Common myeloid progenitor, CD34-positive (primary cell): ENCODE results near the gene CERKL. TPM values are rescaled to one million over a fixed set of nuclear protein-coding genes. Genes with fewer than 3 reads are reported as not detected.
"Not testable (repeated sequence)": the region's sequence is repeated elsewhere in the genome, so short reads cannot be mapped to it uniquely, and the experiment has no call there.

ENCODE experiments used
- CTCF ChIA-PET: fragments of 350-600 bp; sonication (Branson Sonifier 250); formaldehyde crosslinking; loops from one replicate; lab custom pipeline; 2021; ENCODE audit warnings: antibody characterized with exemption; lab: Charles Lee
- POLR2A ChIA-PET: fragments of 350-600 bp; sonication (Branson Sonifier 250); formaldehyde crosslinking; loops from one replicate; lab custom pipeline; 2021; ENCODE audit warnings: antibody characterized with exemption; lab: Charles Lee
- DNase-seq, 3 donors: peaks; one replicate each; pipeline versions ENCODE4 v3.0.0 to v3.0.0-alpha.2; 2013
- H3K27ac ChIP-seq, 2 experiments: 1 replicate in 1 of 2; 2 replicates in 1 of 2; pipeline ENCODE4 v1.7.0; 2013; ENCODE audit warnings: inconsistent platforms in 2 of 2, low read length in 2 of 2, mild to moderate bottlenecking in 2 of 2, low read depth in 1 of 2, moderate library complexity in 1 of 2; ENCODE audit not compliant: severe bottlenecking in 2 of 2, insufficient read depth in 1 of 2, poor library complexity in 1 of 2
- H3K27me3 ChIP-seq, 5 experiments: replicated peaks in 2 of 5; 1 replicate in 3 of 5; 2 replicates in 2 of 5; pipeline versions ENCODE4 v1.6.1 to v1.7.0; 2013; ENCODE audit warnings: low read length in 4 of 5, mild to moderate bottlenecking in 2 of 5, moderate library complexity in 2 of 5, inconsistent platforms in 1 of 5; ENCODE audit not compliant: insufficient read depth in 5 of 5, control insufficient read depth in 4 of 5
- H3K36me3 ChIP-seq, 4 experiments: 1 replicate in 2 of 4; 2 replicates in 2 of 4; pipeline versions ENCODE4 v1.6.1 to v1.7.0; 2013; ENCODE audit warnings: low read length in 3 of 4, control low read depth in 1 of 4, mild to moderate bottlenecking in 1 of 4; ENCODE audit not compliant: control insufficient read depth in 4 of 4, insufficient read depth in 4 of 4
- H3K4me1 ChIP-seq, 4 experiments: 1 replicate in 3 of 4; 2 replicates in 1 of 4; pipeline versions ENCODE4 v1.6.1 to v1.7.1; 2013; ENCODE audit warnings: low read length in 3 of 4, mild to moderate bottlenecking in 3 of 4, control low read depth in 1 of 4, inconsistent platforms in 1 of 4, moderate library complexity in 1 of 4; ENCODE audit not compliant: control insufficient read depth in 4 of 4, insufficient read depth in 4 of 4; ENCODE audit errors: control extremely low read depth in 1 of 4
- H3K4me3 ChIP-seq, 7 experiments: 1 replicate in 4 of 7; 2 replicates in 3 of 7; pipeline versions ENCODE4 v1.5.1 to v1.7.0; 2013; ENCODE audit warnings: mild to moderate bottlenecking in 7 of 7, low read length in 6 of 7, moderate library complexity in 6 of 7, inconsistent platforms in 2 of 7, low read depth in 2 of 7, control low read depth in 1 of 7; ENCODE audit not compliant: insufficient read depth in 4 of 7, control insufficient read depth in 1 of 7; ENCODE audit errors: extremely low read depth in 1 of 7
- H3K9me3 ChIP-seq, 5 experiments: 1 replicate in 4 of 5; 2 replicates in 1 of 5; pipeline versions ENCODE4 v1.6.1 to v1.7.1; 2013; ENCODE audit warnings: low read length in 4 of 5, mild to moderate bottlenecking in 2 of 5, inconsistent platforms in 1 of 5, low read depth in 1 of 5, moderate library complexity in 1 of 5; ENCODE audit not compliant: control insufficient read depth in 4 of 5, insufficient read depth in 2 of 5; ENCODE audit errors: control extremely low read depth in 1 of 5
- WGBS: methylation state at CpG from one replicate; pipeline ENCODE4 v1.1.5; 2013; ENCODE audit not compliant: insufficient coverage; 5-methylcytosine and 5-hydroxymethylcytosine counted together
- polyA plus RNA-seq: library from polyadenylated mRNA; unstranded; fragments of 120-200 nt; gene quantifications from one replicate; pipeline ENCODE4 v1.2.1, GENCODE V29; 2013

Gene CERKL
- 71.4 TPM for polyA plus RNA-seq

- Histone ChIP-seq H3K36me3 (no peaks in the 10 kb centered on the region), H3K4me1 (peaks cover 0 to 13% (median 10%) of the 10 kb centered on the region in 4 experiments), H3K27me3 (peaks cover 3 to 36% (median 15%) of the 10 kb centered on the region in 5 experiments), H3K27ac (no peak within 1 kb of the TSS), H3K9me3 (no peaks in the 10 kb centered on the region), H3K4me3 (peak within 1 kb of the TSS; percentile 33 to 72 (median 51))
- POLR2A ChIA-PET = no interaction called here
- WGBS = 3% methylated on average over 25 of the region's 70 CpGs
- CTCF ChIA-PET = interaction anchor here (2.2 kb wide), 1 partner anchor 13 kb away, joined by 7 read pairs; no protein-coding TSS in a partner anchor
- peak in 2 of 3 donors; percentile 52 to 61 for DNase-seq
Observed at GRCh38 chr2:181656450-181657291, at the start of gene CERKL. CERKL (minus strand) TSS chr2:181657105; CDS start chr2:181657006, 99 bp downstream.

- CTCF ChIA-PET, H3K27me3 ChIP-seq, DNase-seq, H3K27ac ChIP-seq, H3K4me3 ChIP-seq, H3K36me3 ChIP-seq, POLR2A ChIA-PET, H3K9me3 ChIP-seq, H3K4me1 ChIP-seq: not testable (repeated sequence)
- WGBS = 100% methylated on average over 1 of the region's 3 CpGs
Observed at GRCh38 chr2:181702519-181702918, 45.6 kb upstream of the CERKL start.

- WGBS = 89% methylated on average over 1 of the region's 1 CpG
- ChIA-PET POLR2A (no interaction called here), CTCF (interaction anchor here (1.8 kb wide), 1 partner anchor 17 kb away, joined by 8 read pairs; no protein-coding TSS in a partner anchor)
- Histone ChIP-seq H3K36me3 (no peaks in the 10 kb centered on the region), H3K27ac (no peak overlapping the region), H3K4me1 (peaks cover 0 to 9% (median 6%) of the 10 kb centered on the region in 4 experiments), H3K4me3 (no peak overlapping the region), H3K9me3 (peaks cover 0 to 4% (median 0%) of the 10 kb centered on the region in 5 experiments), H3K27me3 (no peaks in the 10 kb centered on the region)
- no peak for DNase-seq
Observed at GRCh38 chr2:181698223-181698622, 41.3 kb upstream of the CERKL start.

- 100% methylated on average over 1 of the region's 1 CpG for WGBS
- peak in 2 of 3 donors; percentile 49 to 59 for DNase-seq
- no peak overlapping the region for H3K27ac ChIP-seq
- peaks cover 0 to 2% (median 0%) of the 10 kb centered on the region in 5 experiments for H3K9me3 ChIP-seq
- no peaks in the 10 kb centered on the region for H3K36me3 ChIP-seq
- POLR2A ChIA-PET = no interaction called here
- peaks cover 0 to 9% (median 6%) of the 10 kb centered on the region in 4 experiments for H3K4me1 ChIP-seq
- H3K4me3 ChIP-seq = no peak overlapping the region
- CTCF ChIA-PET = interaction anchor here (1.8 kb wide), 1 partner anchor 17 kb away, joined by 8 read pairs; no protein-coding TSS in a partner anchor
- no peaks in the 10 kb centered on the region for H3K27me3 ChIP-seq
Observed at GRCh38 chr2:181697571-181697970, 40.7 kb upstream of the CERKL start.

- peak in 1 of 3 donors; percentile 2 for DNase-seq
- CTCF ChIA-PET = interaction anchor here (1.8 kb wide), 1 partner anchor 18 kb away, joined by 8 read pairs; no protein-coding TSS in a partner anchor
Observed at GRCh38 chr2:181697126-181697525, 40.2 kb upstream of the CERKL start.

GRCh38 chr2:181694271-181694670 is 37.4 kb upstream of the CERKL start:
- H3K27me3 ChIP-seq = peaks cover 0 to 5% (median 4%) of the 10 kb centered on the region in 5 experiments
- peaks cover 0 to 9% (median 6%) of the 10 kb centered on the region in 4 experiments for H3K4me1 ChIP-seq
- POLR2A ChIA-PET = no interaction called here
- no peaks in the 10 kb centered on the region for H3K36me3 ChIP-seq
- H3K9me3 ChIP-seq = no peaks in the 10 kb centered on the region
- no peak for DNase-seq
- WGBS = 97% methylated on average over 17 of the region's 17 CpGs
- H3K4me3 ChIP-seq = no peak overlapping the region
- no peak overlapping the region for H3K27ac ChIP-seq
- CTCF ChIA-PET = interaction anchor here (0.5 to 0.9 kb wide), 2 partner anchors 109 to 355 kb away, joined by 3 read pairs; no protein-coding TSS in a partner anchor

More at GRCh38 chr2:181697126-181697525, 40.2 kb upstream of the CERKL start:
- Histone ChIP-seq H3K9me3 (no peaks in the 10 kb centered on the region), H3K27me3 (no peaks in the 10 kb centered on the region), H3K4me1 (peaks cover 0 to 9% (median 6%) of the 10 kb centered on the region in 4 experiments), H3K4me3 (no peak overlapping the region), H3K27ac (no peak overlapping the region), H3K36me3 (no peaks in the 10 kb centered on the region)
- 92% methylated on average over 5 of the region's 6 CpGs for WGBS
- POLR2A ChIA-PET = no interaction called here

DNA sequence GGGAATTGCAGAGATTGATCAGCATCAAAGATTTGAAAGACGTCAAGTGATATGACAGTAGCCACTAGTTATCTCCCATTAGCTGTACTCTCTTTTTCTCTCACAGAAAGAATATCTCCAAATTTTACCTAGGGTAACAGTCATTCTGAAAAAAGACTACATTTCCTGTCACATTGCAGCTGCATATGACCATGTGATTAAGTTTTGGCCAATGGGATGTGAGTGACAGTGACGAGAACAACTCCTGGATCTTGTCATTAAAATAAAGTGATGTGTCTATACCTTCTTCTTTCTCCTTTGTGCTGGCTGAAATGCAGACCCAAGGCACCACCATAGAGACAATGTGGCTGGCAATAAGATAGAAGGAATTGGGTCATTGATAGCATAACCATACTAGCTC is 34.0 kb upstream of the CERKL start:
- Histone ChIP-seq H3K4me1 (no peaks in the 10 kb centered on the region), H3K27me3 (peaks cover 7 to 34% (median 20%) of the 10 kb centered on the region in 5 experiments), H3K36me3 (no peaks in the 10 kb centered on the region), H3K9me3 (no peaks in the 10 kb centered on the region), H3K27ac (no peak overlapping the region), H3K4me3 (no peak overlapping the region)
- ChIA-PET CTCF (no interaction called here), POLR2A (no interaction called here)
- no peak for DNase-seq
- WGBS = no CpG with 5 or more reads among the region's 2 CpGs
